HFF-Myc (cell line): ENCODE measurements around the gene ZNF496.
"Not testable (repeated sequence)": the region's sequence is repeated elsewhere in the genome, so short reads cannot be mapped to it uniquely, and the experiment has no call there.

ENCODE experiments used
- DNase-seq: peaks from one replicate; pipeline ENCODE4 v3.0.0-alpha.2; 2011; ENCODE audit warnings: low read depth; ENCODE audit errors: extremely low read depth
- H3K4me3 ChIP-seq: replicated peaks from 2 replicates; pipeline ENCODE4 v1.5.1; 2011; ENCODE audit warnings: low read depth, mild to moderate bottlenecking, control low read depth, low read length
- TF ChIP-seq, protein P1 (sequence below): IDR thresholded peaks from 2 replicates; pipeline ENCODE4 v1.5.1; 2012; ENCODE audit warnings: mild to moderate bottlenecking, low read depth, low read length, control low read depth; ENCODE audit errors: missing control alignments

ZNF496 gene

GRCh38 chr1:247365023-247365422, 33.4 kb upstream of the ZNF496 start:
- TF ChIP-seq, protein P1, sequence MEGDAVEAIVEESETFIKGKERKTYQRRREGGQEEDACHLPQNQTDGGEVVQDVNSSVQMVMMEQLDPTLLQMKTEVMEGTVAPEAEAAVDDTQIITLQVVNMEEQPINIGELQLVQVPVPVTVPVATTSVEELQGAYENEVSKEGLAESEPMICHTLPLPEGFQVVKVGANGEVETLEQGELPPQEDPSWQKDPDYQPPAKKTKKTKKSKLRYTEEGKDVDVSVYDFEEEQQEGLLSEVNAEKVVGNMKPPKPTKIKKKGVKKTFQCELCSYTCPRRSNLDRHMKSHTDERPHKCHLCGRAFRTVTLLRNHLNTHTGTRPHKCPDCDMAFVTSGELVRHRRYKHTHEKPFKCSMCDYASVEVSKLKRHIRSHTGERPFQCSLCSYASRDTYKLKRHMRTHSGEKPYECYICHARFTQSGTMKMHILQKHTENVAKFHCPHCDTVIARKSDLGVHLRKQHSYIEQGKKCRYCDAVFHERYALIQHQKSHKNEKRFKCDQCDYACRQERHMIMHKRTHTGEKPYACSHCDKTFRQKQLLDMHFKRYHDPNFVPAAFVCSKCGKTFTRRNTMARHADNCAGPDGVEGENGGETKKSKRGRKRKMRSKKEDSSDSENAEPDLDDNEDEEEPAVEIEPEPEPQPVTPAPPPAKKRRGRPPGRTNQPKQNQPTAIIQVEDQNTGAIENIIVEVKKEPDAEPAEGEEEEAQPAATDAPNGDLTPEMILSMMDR = no peak
- DNase-seq = no peak
- H3K4me3 ChIP-seq = no peak overlapping the region

GRCh38 chr1:247363000-247363399, 31.3 kb upstream of the ZNF496 start:
- not testable (repeated sequence) for DNase-seq

DNA sequence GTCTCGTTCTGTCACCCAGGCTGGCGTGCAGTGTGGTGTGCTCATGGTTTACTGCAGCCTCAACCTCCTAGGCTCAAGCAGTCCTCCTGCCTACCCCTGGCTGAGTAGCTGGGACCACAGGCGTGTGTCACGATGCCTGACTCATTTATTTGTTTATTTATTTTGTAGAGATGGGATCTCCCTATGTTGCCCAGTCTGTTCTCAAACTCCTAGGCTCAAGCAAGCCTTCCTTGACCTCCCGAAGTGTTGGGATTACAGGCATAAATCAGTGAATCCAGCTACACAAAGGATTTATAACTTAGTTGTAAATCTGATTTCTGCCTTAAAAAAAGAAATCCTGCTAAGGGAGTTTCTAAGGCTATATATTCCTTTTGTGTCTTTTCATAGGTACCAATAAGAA, 30.5 kb upstream of the ZNF496 start:
- TF ChIP-seq, protein P1 = no peak
- H3K4me3 ChIP-seq = no peak overlapping the region
- no peak for DNase-seq

More at GRCh38 chr1:247363000-247363399, 31.3 kb upstream of the ZNF496 start:
- H3K4me3 ChIP-seq = not testable (repeated sequence)

GRCh38 chr1:247360991-247361731, 29.5 kb upstream of the ZNF496 start:
- no peak for DNase-seq

DNA sequence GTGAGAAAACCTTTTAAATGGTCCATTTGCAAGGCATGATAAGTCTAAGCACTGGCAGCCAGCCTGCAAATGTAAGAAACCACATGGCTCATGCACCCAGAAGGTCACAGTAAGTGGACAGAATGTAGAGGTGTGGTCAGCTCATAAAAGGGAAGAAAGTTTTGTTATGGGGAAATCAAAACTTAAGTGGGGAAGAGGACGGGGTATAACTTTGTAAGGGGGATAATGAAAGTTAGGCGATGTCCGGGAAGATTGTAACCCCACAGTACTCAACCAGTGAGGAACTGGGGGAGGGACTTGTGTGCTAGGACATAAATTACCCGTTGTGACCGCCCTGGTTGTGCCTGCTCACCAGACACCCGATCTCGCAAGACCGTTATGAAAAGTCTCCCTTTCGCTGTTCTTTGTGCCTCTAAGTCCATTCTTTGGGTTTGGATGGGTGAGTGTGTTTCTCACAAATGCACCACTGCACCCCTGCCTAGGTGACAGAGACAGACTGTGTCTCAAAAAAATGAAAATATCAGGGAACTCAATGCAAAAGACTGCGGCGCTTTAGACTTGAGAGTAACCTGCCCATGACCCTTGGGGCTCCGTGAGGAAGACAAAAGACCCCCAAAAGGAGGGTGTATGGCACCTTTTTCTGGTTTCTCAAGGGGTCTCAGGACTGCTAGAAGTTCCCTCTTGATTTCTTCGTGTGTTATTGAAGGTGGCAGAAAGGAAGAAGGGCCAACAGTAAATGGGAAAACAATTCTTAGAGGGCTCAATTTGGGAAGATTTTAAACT, 28.6 kb upstream of the ZNF496 start:
- DNase-seq = no peak
- no peak overlapping the region for H3K4me3 ChIP-seq
- TF ChIP-seq, protein P1 = no peak

More at GRCh38 chr1:247360991-247361731, 29.5 kb upstream of the ZNF496 start:
- TF ChIP-seq, protein P1 = no peak
- no peak overlapping the region for H3K4me3 ChIP-seq

GRCh38 chr1:247359559-247359958, 27.9 kb upstream of the ZNF496 start:
- no peak overlapping the region for H3K4me3 ChIP-seq
- TF ChIP-seq, protein P1 = no peak
- DNase-seq = no peak

- no peak for DNase-seq
- H3K4me3 ChIP-seq = no peak overlapping the region
- TF ChIP-seq, protein P1 = no peak
These were observed 27.3 kb upstream of the ZNF496 start for GRCh38 chr1:247358920-247359319.
